Caco-2 (cell line): ENCODE measurements around the gene HOXB7. TPM values are rescaled to one million over a fixed set of nuclear protein-coding genes. Genes with fewer than 3 reads are reported as not detected.

Experiments
- BruUV-seq: library from RNA; stranded (reverse); fragments of 400-500 nt; replicated peaks from 2 replicates; lab custom pipeline; 2021; lab: Mats Ljungman, UMichigan
- CTCF ChIA-PET: fragments of 300-600 bp; sonication (Branson Sonifier 250); formaldehyde crosslinking; loops from one replicate; lab custom pipeline; 2022; ENCODE audit warnings: antibody characterized with exemption; lab: Charles Lee
- POLR2A ChIA-PET: fragments of 300-600 bp; sonication (Branson Sonifier 250); formaldehyde crosslinking; loops from one replicate; lab custom pipeline; 2022; ENCODE audit warnings: antibody characterized with exemption; lab: Charles Lee
- DNase-seq, 2 experiments: peaks; one replicate each; pipeline versions ENCODE4 v3.0.0 to v3.0.0-alpha.2; 2020 to 2022
- H3K27me3 ChIP-seq: replicated peaks from 2 replicates; pipeline ENCODE4 v1.6.0; 2011; ENCODE audit warnings: low read length; ENCODE audit not compliant: control insufficient read depth, insufficient read depth
- H3K36me3 ChIP-seq: 2 replicates; pipeline ENCODE4 v1.5.1; 2011; ENCODE audit warnings: low read length; ENCODE audit not compliant: control insufficient read depth, insufficient read depth
- H3K4me1 ChIP-seq: fragments of 250-450 bp; sonication (Bioruptor Pico); 2 replicates; pipeline ENCODE4 v1.5.1; 2020; ENCODE audit warnings: mild to moderate bottlenecking
- H3K4me3 ChIP-seq: 2 replicates; pipeline ENCODE4 v1.5.1; 2011; ENCODE audit warnings: low read depth, mild to moderate bottlenecking, control low read depth, low read length
- H3K9me3 ChIP-seq: fragments of 250-450 bp; sonication (Bioruptor Pico); 2 replicates; pipeline ENCODE4 v1.5.1; 2020; ENCODE audit warnings: mild to moderate bottlenecking, moderate library complexity
- H3K27ac Mint-ChIP-seq: one replicate; pipeline ENCODE4 v1.8.0; 2022; ENCODE audit warnings: mixed read lengths; ENCODE audit not compliant: unreplicated experiment
- H3K27me3 Mint-ChIP-seq: one replicate; pipeline ENCODE4 v1.8.0; 2022; ENCODE audit warnings: mixed read lengths; ENCODE audit not compliant: insufficient read depth, unreplicated experiment
- H3K36me3 Mint-ChIP-seq: one replicate; pipeline ENCODE4 v1.8.0; 2022; ENCODE audit warnings: mild to moderate bottlenecking, mixed read lengths; ENCODE audit not compliant: insufficient read depth, unreplicated experiment
- H3K4me1 Mint-ChIP-seq: one replicate; pipeline ENCODE4 v1.8.0; 2022; ENCODE audit warnings: low read depth, mixed read lengths; ENCODE audit not compliant: unreplicated experiment
- H3K4me3 Mint-ChIP-seq: one replicate; pipeline ENCODE4 v1.8.0; 2022; ENCODE audit warnings: mild to moderate bottlenecking, moderate library complexity, mixed read lengths; ENCODE audit not compliant: unreplicated experiment
- H3K9me3 Mint-ChIP-seq: one replicate; pipeline ENCODE4 v1.8.0; 2022; ENCODE audit warnings: mixed read lengths; ENCODE audit not compliant: unreplicated experiment
- intact Hi-C: fragments of 100-400 bp; cut with micrococcal nuclease; formaldehyde crosslinking; loops from one replicate; pipeline ENCODE4 v1.10.0; 2022; ENCODE audit not compliant: unreplicated experiment
- total RNA-seq: library from RNA; stranded (reverse); gene quantifications from 2 replicates; pipeline ENCODE4 v1.2.3, GENCODE V29; 2022
- TF ChIP-seq, protein P1 (sequence below), 2 experiments: fragments of 200-600 bp in 1 of 2; IDR thresholded peaks; 1 replicate in 1 of 2; 2 replicates in 1 of 2; pipeline versions ENCODE4 v1.5.1 to v1.8.0; 2011 to 2022; ENCODE audit warnings: antibody characterized with exemption in 1 of 2, control low read depth in 1 of 2, inconsistent platforms in 1 of 2, low read depth in 1 of 2, low read length in 1 of 2, mild to moderate bottlenecking in 1 of 2, moderate library complexity in 1 of 2; ENCODE audit not compliant: insufficient read depth in 1 of 2, severe bottlenecking in 1 of 2, unreplicated experiment in 1 of 2

HOXB7 gene
- total RNA-seq, 1 experiment from 2014 or later, result 28.2 TPM

DNA sequence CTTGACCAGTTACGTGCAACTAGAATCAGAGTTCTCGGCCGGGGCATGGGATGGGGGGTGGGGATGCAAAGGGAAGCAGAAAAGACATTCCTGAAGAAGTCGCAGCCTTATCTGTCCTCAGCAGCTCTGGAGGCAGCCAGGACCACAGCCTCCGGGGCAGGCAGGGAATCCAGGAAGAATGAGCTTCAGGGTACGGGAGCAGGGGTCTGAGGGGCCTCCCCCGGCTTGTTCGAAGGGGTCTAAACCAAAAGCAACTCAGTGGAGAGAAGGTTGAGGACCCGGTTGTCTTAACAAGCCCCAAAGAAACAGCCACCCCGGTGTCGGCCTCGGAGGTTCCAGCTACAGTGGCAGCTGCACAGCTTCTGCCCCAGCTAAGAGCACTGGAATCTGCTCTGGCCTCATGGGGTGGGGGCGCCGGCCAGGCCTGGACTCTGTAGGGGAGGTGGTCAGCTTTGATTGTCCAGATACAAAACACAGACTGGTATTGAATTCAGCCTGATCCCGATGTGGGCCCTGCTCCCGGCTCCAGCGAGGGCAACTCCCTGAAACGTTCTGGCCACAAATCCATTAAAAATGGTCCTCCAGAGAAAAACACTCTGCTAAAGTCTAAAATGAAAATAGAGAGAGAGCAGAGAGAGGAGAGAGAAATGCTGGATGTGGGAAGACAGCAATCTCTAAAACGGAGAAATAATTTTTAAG, 40.3 kb downstream of the HOXB7 start:
- TF ChIP-seq, protein P1, sequence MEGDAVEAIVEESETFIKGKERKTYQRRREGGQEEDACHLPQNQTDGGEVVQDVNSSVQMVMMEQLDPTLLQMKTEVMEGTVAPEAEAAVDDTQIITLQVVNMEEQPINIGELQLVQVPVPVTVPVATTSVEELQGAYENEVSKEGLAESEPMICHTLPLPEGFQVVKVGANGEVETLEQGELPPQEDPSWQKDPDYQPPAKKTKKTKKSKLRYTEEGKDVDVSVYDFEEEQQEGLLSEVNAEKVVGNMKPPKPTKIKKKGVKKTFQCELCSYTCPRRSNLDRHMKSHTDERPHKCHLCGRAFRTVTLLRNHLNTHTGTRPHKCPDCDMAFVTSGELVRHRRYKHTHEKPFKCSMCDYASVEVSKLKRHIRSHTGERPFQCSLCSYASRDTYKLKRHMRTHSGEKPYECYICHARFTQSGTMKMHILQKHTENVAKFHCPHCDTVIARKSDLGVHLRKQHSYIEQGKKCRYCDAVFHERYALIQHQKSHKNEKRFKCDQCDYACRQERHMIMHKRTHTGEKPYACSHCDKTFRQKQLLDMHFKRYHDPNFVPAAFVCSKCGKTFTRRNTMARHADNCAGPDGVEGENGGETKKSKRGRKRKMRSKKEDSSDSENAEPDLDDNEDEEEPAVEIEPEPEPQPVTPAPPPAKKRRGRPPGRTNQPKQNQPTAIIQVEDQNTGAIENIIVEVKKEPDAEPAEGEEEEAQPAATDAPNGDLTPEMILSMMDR (IDR thresholded peaks at IDR 0.05; ENCODE audit: insufficient read depth in 1 of 2, low read depth in 1 of 2, low read length in 1 of 2, severe bottlenecking in 1 of 2, unreplicated experiment in 1 of 2), result no peak
- Histone ChIP-seq H3K27me3 (no peaks in the 10 kb centered on the region), H3K36me3 (no peaks in the 10 kb centered on the region), H3K4me1 (peaks cover 17% of the 10 kb centered on the region), H3K9me3 (no peaks in the 10 kb centered on the region), H3K4me3 (no peak overlapping the region)
- no peaks in the 10 kb centered on the region for H3K4me1 Mint-ChIP-seq
- H3K36me3 Mint-ChIP-seq, result no peaks in the 10 kb centered on the region
- H3K4me3 Mint-ChIP-seq, result no peak overlapping the region
- no peaks in the 10 kb centered on the region for H3K27me3 Mint-ChIP-seq
- no peaks in the 10 kb centered on the region for H3K9me3 Mint-ChIP-seq
- no peak for DNase-seq
- H3K27ac Mint-ChIP-seq, result no peak overlapping the region
- ChIA-PET POLR2A (no interaction called here), CTCF (interaction anchor here (0.6 to 0.8 kb wide), 3 partner anchors 42 to 505 kb away, joined by 3 to 4 read pairs (median 4); no protein-coding TSS in a partner anchor)
- intact Hi-C loops, result no loop called here
- BruUV-seq, result no TSS peak

DNA sequence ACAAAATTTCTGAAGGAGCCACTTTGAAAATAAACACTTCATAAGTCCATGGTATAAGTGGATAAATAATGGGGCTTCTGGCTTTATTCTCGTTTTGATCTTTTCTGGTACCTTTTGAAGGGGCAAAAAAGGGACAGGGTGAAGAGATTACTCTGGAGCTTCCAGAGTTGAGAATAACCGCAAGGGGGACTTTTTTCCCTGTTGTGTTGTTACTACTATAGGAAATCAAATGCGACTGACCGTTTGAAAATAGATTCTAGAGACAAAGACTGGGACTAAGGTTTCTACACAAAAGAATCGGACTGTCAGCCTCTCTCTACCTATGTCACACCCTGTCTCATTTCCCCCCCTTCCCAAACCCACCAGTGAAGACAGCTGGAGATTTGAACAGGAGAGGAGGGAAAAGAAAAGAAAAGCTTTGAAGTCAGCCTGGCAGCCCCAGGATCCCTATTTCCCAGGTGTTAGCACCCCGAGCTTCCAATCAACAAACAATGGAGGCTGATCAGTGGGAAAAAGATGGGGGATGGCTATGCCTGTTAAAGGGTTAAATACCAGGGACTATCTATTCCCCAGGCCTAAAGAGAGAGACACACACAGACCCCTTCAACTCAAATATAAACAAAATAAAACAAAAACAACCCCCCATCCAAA, 41.0 kb downstream of the HOXB7 start:
- intact Hi-C loops, result no loop called here

DNA sequence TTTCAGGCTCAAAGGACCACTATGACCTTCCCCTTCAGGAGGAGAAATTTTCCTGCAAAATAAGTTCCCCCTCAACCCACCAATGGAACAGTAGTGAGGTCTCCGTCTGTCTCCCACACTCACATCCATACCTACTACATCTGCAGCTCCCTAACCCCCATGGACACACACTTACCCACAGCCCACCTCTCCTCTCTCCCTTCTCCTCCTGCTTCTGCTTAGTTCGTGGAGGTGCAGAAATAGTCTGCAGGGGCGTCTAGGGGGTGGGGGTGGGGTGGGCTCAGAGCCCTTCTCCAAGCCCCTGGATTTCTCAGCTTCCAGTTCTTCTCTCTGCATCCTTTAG, 41.6 kb downstream of the HOXB7 start:
- POLR2A ChIA-PET, result no interaction called here
- Histone ChIP-seq H3K9me3 (no peaks in the 10 kb centered on the region), H3K4me1 (peaks cover 17% of the 10 kb centered on the region), H3K36me3 (no peaks in the 10 kb centered on the region), H3K27me3 (no peaks in the 10 kb centered on the region), H3K4me3 (no peak overlapping the region)
- intact Hi-C loops, result no loop called here
- CTCF ChIA-PET, result no interaction called here
- no peaks in the 10 kb centered on the region for H3K36me3 Mint-ChIP-seq
- DNase-seq, result no peak
- no peaks in the 10 kb centered on the region for H3K9me3 Mint-ChIP-seq
- no peaks in the 10 kb centered on the region for H3K4me1 Mint-ChIP-seq
- H3K4me3 Mint-ChIP-seq, result no peak overlapping the region
- TF ChIP-seq, protein P1 (IDR thresholded peaks at IDR 0.05; ENCODE audit: insufficient read depth in 1 of 2, low read depth in 1 of 2, low read length in 1 of 2, severe bottlenecking in 1 of 2, unreplicated experiment in 1 of 2), result no peak
- BruUV-seq, result no TSS peak
- no peaks in the 10 kb centered on the region for H3K27me3 Mint-ChIP-seq
- H3K27ac Mint-ChIP-seq, result no peak overlapping the region

More for the DNA sequence above, 41.0 kb downstream of the HOXB7 start:
- Mint-ChIP-seq H3K4me3 (no peak overlapping the region), H3K27me3 (no peaks in the 10 kb centered on the region), H3K36me3 (no peaks in the 10 kb centered on the region), H3K9me3 (no peaks in the 10 kb centered on the region), H3K4me1 (no peaks in the 10 kb centered on the region), H3K27ac (no peak overlapping the region)
- DNase-seq, result no peak
- no TSS peak for BruUV-seq
- Histone ChIP-seq H3K9me3 (no peaks in the 10 kb centered on the region), H3K4me1 (peaks cover 17% of the 10 kb centered on the region), H3K36me3 (no peaks in the 10 kb centered on the region), H3K4me3 (no peak overlapping the region), H3K27me3 (no peaks in the 10 kb centered on the region)
- ChIA-PET POLR2A (no interaction called here), CTCF (interaction anchor here (0.8 kb wide), 2 partner anchors 43 to 69 kb away, joined by 3 to 4 read pairs; no protein-coding TSS in a partner anchor)
- TF ChIP-seq, protein P1 (IDR thresholded peaks at IDR 0.05; ENCODE audit: insufficient read depth in 1 of 2, low read depth in 1 of 2, low read length in 1 of 2, severe bottlenecking in 1 of 2, unreplicated experiment in 1 of 2), result no peak
